Coronary artery (tissue), 2 donors: ENCODE measurements around the gene GMPS.

Experiments
- DNase-seq: peaks from one replicate; pipeline ENCODE4 v3.0.0-alpha.2; 2017; ENCODE audit warnings: low spot score
- H3K27ac ChIP-seq, 2 donors: fragments of 200-600 bp; sonication (generic); one replicate each; pipeline ENCODE4 v1.5.1; 2016 to 2019
- H3K4me3 ChIP-seq: fragments of 200-600 bp; sonication (generic); 2 replicates; pipeline ENCODE4 v1.5.1; 2016; ENCODE audit warnings: mild to moderate bottlenecking, moderate library complexity
- TF ChIP-seq, protein P1 (sequence below): fragments of 200-600 bp; sonication (generic); IDR thresholded peaks from one replicate; pipeline ENCODE4 v1.5.1; 2019; ENCODE audit warnings: antibody characterized with exemption

GMPS gene

DNA sequence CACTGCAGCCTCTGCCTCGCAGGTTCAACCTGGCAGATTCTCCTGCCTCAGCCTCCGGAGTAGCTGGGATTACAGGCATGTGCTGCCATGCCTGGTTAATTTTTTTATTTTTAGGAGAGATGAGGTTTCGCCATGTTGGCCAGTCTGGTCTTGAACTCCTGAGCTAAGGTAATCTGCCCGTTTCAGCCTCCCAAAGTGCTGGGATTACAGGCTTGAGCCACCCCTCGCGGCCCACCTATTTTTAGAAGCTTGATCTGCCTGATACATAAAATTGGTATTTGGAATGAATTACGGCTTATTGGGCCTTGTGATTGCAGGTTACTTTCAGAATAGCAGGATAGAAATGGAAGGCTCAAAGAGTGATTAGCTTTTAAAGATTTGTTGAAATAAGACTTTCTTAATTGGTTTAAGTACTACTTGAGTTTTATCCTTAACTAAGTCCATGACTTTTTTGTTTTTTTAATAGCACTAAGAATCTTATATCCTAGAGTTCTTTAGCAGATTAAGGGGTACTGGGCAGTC lies 25.0 kb downstream of the GMPS start:
- no peak overlapping the region for H3K4me3 ChIP-seq
- no peak overlapping the region for H3K27ac ChIP-seq
- no peak for DNase-seq
- TF ChIP-seq, protein P1, sequence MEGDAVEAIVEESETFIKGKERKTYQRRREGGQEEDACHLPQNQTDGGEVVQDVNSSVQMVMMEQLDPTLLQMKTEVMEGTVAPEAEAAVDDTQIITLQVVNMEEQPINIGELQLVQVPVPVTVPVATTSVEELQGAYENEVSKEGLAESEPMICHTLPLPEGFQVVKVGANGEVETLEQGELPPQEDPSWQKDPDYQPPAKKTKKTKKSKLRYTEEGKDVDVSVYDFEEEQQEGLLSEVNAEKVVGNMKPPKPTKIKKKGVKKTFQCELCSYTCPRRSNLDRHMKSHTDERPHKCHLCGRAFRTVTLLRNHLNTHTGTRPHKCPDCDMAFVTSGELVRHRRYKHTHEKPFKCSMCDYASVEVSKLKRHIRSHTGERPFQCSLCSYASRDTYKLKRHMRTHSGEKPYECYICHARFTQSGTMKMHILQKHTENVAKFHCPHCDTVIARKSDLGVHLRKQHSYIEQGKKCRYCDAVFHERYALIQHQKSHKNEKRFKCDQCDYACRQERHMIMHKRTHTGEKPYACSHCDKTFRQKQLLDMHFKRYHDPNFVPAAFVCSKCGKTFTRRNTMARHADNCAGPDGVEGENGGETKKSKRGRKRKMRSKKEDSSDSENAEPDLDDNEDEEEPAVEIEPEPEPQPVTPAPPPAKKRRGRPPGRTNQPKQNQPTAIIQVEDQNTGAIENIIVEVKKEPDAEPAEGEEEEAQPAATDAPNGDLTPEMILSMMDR = no peak

DNA sequence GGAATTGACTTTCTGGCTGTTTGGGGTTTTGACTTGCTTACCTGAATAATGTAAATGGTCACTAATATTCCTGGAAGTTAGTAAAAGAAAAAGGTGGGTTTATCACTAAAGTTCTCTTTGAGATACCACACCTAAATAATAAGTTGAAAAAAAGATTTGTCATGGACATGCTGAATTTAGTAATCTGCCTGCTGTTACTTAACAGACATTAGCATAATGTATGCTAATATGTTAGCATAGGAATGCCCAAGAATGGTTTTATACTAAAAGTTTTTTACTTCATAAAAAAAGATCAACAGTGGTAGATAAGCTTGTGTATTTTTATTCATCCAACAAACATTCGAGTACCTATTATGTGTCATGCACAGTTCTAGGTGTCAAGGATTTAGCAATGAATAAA lies 36.5 kb downstream of the GMPS start:
- Histone ChIP-seq H3K4me3 (no peak overlapping the region), H3K27ac (no peak overlapping the region)
- TF ChIP-seq, protein P1 = no peak
- DNase-seq = no peak

DNA sequence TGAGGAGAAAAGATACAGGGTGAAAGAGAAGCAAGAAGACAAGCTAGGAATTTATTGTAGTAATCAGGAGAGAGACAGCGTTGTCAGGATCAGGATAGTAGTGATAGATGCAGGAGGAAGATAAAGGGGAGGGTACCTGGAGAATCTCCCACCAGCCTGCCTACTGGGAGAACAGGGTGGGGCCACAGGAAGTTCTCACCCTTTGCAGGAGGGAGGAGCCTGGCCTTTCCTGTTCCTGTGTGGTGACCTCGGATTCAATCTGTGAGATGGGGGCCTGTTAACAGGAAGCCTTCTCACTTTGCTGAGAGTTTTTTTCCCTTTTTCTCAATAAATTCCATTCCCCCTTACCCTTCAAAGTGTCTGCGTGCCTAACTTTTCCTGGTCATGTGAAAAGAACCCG lies 37.6 kb downstream of the GMPS start:
- TF ChIP-seq, protein P1 = no peak
- no peak for DNase-seq
- H3K4me3 ChIP-seq = no peak overlapping the region
- H3K27ac ChIP-seq = no peak overlapping the region

DNA sequence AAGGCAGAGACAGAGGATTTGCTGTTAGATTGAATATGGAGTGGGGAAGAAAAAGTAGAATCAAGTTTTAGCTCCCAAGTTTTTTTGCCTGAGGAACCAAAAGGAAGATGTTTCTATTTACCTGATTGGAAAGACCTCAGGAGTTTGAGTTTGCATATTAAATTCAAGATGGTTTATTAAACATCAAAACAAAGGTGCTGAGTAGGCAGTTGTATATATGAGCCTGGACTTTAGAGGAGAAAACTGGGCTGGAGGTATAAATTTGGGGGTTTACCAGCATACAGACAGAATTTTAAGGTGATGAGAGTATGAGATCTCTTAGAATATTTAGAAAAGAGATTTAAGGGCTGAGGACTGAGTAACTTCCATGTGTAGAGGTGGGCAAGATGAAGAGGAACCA lies 38.2 kb downstream of the GMPS start:
- no peak overlapping the region for H3K27ac ChIP-seq
- no peak for DNase-seq
- TF ChIP-seq, protein P1 = no peak

DNA sequence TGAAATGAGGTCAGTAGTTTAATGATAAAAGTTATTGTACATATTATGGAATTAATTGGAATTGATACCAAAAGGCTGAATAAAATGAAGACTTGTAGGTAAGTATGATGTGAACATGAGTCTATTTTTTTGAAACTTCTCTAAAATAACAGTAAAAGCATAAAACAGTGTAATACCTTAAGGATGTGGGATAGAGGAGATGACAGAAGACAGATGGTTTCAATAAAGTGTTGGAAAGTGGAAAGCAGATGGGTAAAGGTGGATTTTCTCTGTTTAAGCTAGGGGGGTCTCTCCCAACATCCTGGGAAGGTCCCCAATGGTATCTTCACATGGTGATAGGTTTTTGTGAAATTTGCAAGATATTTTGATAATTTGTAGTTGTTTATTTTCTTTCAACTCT lies 41.6 kb downstream of the GMPS start:
- TF ChIP-seq, protein P1 = no peak
- peak overlapping the region; percentile 38 to 54 for H3K27ac ChIP-seq
- no peak for DNase-seq
- H3K4me3 ChIP-seq = no peak overlapping the region

More for the DNA sequence above, 38.2 kb downstream of the GMPS start:
- H3K4me3 ChIP-seq = no peak overlapping the region

DNA sequence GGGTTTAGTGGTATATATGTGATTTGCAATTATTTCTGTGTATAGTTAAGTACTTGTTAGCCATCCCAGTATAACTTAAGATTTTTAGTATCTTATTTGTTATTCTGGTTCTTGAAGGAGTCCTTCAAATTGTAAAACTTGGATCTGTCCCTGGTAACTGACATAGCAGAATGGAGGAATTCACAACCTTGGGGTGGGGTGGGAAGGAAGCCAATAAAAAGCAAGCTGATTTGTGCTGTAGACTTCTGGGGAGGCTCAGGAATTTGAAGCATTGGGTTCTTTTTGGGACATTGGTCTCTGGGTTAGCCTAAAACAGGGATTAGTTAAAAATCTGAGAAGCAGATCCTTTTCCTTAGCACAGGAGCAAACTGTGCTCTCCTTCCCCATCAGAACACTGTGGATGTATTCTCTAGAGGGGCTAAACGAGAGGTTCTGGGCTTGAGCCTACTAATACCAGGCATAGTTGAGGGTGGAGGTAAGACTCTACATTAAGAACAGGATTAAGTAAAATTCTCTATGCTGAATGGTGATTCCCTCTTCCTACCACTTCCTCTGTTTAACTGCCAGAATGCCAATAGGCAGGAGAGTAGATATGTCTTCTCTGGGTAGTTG lies 42.2 kb downstream of the GMPS start:
- no peak for DNase-seq
- Histone ChIP-seq H3K4me3 (no peak overlapping the region), H3K27ac (peak overlapping the region; percentile 38 to 54)
- TF ChIP-seq, protein P1 = no peak

DNA sequence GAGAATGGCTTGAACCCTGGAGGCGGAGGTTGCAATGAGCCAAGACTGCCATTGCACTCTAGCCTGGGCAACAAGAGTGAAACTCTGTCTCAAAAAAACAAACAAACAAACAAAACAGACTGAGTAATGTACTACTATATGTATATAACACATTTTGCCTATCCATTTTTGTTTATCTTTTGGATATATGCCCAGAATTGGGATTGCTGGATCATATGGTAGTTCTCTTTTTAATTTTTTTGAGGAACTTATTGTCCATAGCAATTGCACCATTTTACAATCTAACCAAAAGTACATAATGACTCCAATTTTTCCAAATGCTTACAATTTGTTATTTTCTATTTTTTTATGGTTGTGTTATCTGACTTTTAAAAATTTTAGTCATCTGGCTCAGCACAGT lies 47.3 kb downstream of the GMPS start:
- DNase-seq = no peak
- H3K27ac ChIP-seq = no peak overlapping the region
- H3K4me3 ChIP-seq = no peak overlapping the region
- TF ChIP-seq, protein P1 = no peak
